GM12878 (cell line): Measurements from ENCODE around the gene CLMP. TPM values are rescaled to one million over a fixed set of nuclear protein-coding genes. Genes with fewer than 3 reads are reported as not detected.

Experiments used
- ATAC-seq: fragments of 200-7000 bp; cut with Tn5 transposase; 3 replicates; pipeline ENCODE4 v1.9.1; 2020; ENCODE audit warnings: mild to moderate bottlenecking, moderate library complexity
- BruUV-seq: library from RNA; stranded (reverse); fragments of 400-500 nt; replicated peaks from 2 replicates; lab custom pipeline; 2021; lab: Mats Ljungman, UMichigan
- CTCF ChIA-PET: fragments of 300-600 bp; sonication (Branson Sonifier 250); formaldehyde crosslinking; extraction: SDS; loops from one replicate; lab custom pipeline; 2021; ENCODE audit warnings: inconsistent platforms; lab: Yijun Ruan, JAX
- POLR2A ChIA-PET: fragments of 350-600 bp; formaldehyde crosslinking; extraction: SDS; loops from one replicate; lab custom pipeline; 2021; ENCODE audit warnings: inconsistent platforms; lab: Charles Lee
- RAD21 ChIA-PET: fragments of 300-600 bp; sonication (Branson Sonifier 250); formaldehyde crosslinking; loops from one replicate; lab custom pipeline; 2023; ENCODE audit warnings: antibody characterized with exemption; ENCODE audit not compliant: unreplicated experiment; lab: Charles Lee
- SMC1A ChIA-PET: fragments of 300-600 bp; sonication (Branson Sonifier 250); formaldehyde crosslinking; loops from one replicate; lab custom pipeline; 2023; ENCODE audit not compliant: unreplicated experiment, uncharacterized antibody; lab: Charles Lee
- DNase-seq: peaks from one replicate; pipeline ENCODE4 v3.0.0-alpha.2; 2011; ENCODE audit warnings: low read depth, low spot score
- FAIRE-seq: peaks from 3 replicates; lab custom pipeline; 2011; peaks lifted over from hg19 to GRCh38; lab: Jason Lieb, UNC
- H2AFZ ChIP-seq: 2 replicates; pipeline ENCODE4 v1.6.0; 2011; ENCODE audit warnings: low read depth, low read length, control low read depth; ENCODE audit not compliant: control insufficient read depth
- H3K27ac ChIP-seq: 2 replicates; pipeline ENCODE4 v1.5.1; 2011; ENCODE audit warnings: control low read depth; ENCODE audit not compliant: control insufficient read depth, insufficient read depth
- H3K27me3 ChIP-seq, 2 experiments: replicated peaks in 1 of 2; 2 replicates each; pipeline versions ENCODE4 v1.6.0 to v1.6.1; 2011; ENCODE audit warnings: low read length in 1 of 2; ENCODE audit not compliant: control insufficient read depth in 2 of 2, insufficient read depth in 2 of 2
- H3K36me3 ChIP-seq, 2 experiments: 2 replicates each; pipeline ENCODE4 v1.5.1; 2011; ENCODE audit warnings: low read length in 1 of 2; ENCODE audit not compliant: control insufficient read depth in 2 of 2, insufficient read depth in 2 of 2
- H3K4me1 ChIP-seq: 2 replicates; pipeline ENCODE4 v1.6.1; 2011; ENCODE audit warnings: mild to moderate bottlenecking, low read length, moderate library complexity, mixed read lengths; ENCODE audit not compliant: control insufficient read depth, insufficient read depth
- H3K4me2 ChIP-seq: 2 replicates; pipeline ENCODE4 v1.6.0; 2011; ENCODE audit warnings: control low read depth; ENCODE audit not compliant: control insufficient read depth, insufficient read depth
- H3K4me3 ChIP-seq: fragments of 200-600 bp; sonication (generic); 2 replicates; pipeline ENCODE4 v1.5.1; 2016
- H3K79me2 ChIP-seq: 2 replicates; pipeline ENCODE4 v1.6.0; 2011; ENCODE audit warnings: low read length; ENCODE audit not compliant: control insufficient read depth, insufficient read depth
- H3K9ac ChIP-seq: 2 replicates; pipeline ENCODE4 v1.8.0; 2011; ENCODE audit warnings: low read length, control low read depth, mixed read lengths; ENCODE audit not compliant: control insufficient read depth, insufficient read depth
- H3K9me3 ChIP-seq: replicated peaks from 3 replicates; pipeline ENCODE4 v1.5.1; 2011; ENCODE audit warnings: mild to moderate bottlenecking, low read length; ENCODE audit not compliant: control insufficient read depth, insufficient read depth
- H4K20me1 ChIP-seq: 2 replicates; pipeline ENCODE4 v1.6.0; 2011; ENCODE audit not compliant: control insufficient read depth, insufficient read depth
- ESRRA ChIP-seq: IDR thresholded peaks from 2 replicates; pipeline ENCODE4 v1.6.1; 2012; ENCODE audit warnings: mild to moderate bottlenecking, low read length, improper control_type of control experiment
- FOXM1 ChIP-seq: IDR thresholded peaks from 2 replicates; pipeline ENCODE4 v1.6.1; 2012; ENCODE audit warnings: low read depth, mild to moderate bottlenecking, inconsistent platforms, low read length, moderate library complexity
- JUND ChIP-seq: IDR thresholded peaks from 2 replicates; pipeline ENCODE4 v1.6.1; 2012; ENCODE audit warnings: low read depth, mild to moderate bottlenecking, low read length, improper control_type of control experiment, moderate library complexity
- LARP7 ChIP-seq: fragments of 450-650 bp; IDR thresholded peaks from 2 replicates; pipeline ENCODE4 v1.6.1; 2017; ENCODE audit warnings: mild to moderate bottlenecking
- POU2F2 ChIP-seq: IDR thresholded peaks from 3 replicates; pipeline ENCODE4 v1.6.1; 2011; ENCODE audit warnings: low read depth, mild to moderate bottlenecking, low read length, borderline replicate concordance
- USF2 ChIP-seq: IDR thresholded peaks from 2 replicates; pipeline ENCODE4 v1.6.1; 2011; ENCODE audit warnings: low read depth, low read length, improper control_type of control experiment, borderline replicate concordance
- whole genome bisulfite sequencing: methylation state at CpG from one replicate; pipeline ENCODE4 v1.1.6; 2016; ENCODE audit warnings: low lambda C conversion rate; ENCODE audit not compliant: insufficient replicate concordance, insufficient coverage; ENCODE audit errors: missing lambda C conversion rate; 5-methylcytosine and 5-hydroxymethylcytosine counted together
- in situ Hi-C: fragments of 300-500 bp; cut with MboI; formaldehyde crosslinking; loops from 9 replicates; pipeline ENCODE4 v1.14.3; 2018; ENCODE audit warnings: mixed read lengths
- intact Hi-C: fragments of 100-400 bp; cut with micrococcal nuclease; formaldehyde crosslinking; loops from one replicate; pipeline ENCODE4 v1.14.2; 2022; ENCODE audit not compliant: unreplicated experiment
- polyA plus RNA-seq, 11 experiments: library from polyadenylated mRNA; depleted of rRNA in 4 of 11; unstranded in 6 of 11; stranded (reverse) in 5 of 11; fragments of >200 nt; fragmentation: Nextera tagmentation in 4 of 11; fragmentation: Illumina TruSeq in 1 of 11; extraction: Ambion mirVana in 4 of 11; extraction: Trizol in 1 of 11; gene quantifications; 1 replicate in 1 of 11; 2 replicates in 10 of 11; pipeline versions ENCODE4 v1.2.1 to v1.2.3, GENCODE V29; 2011 to 2016; ENCODE audit warnings: inconsistent platforms in 2 of 11, missing spikeins in 2 of 11, low read depth in 1 of 11
- total RNA-seq, 4 experiments: library from RNA; depleted of rRNA in 3 of 4; stranded (reverse); fragments of >200 nt in 3 of 4; fragmentation: Illumina TruSeq in 1 of 4; extraction: Trizol in 1 of 4; gene quantifications; 2 replicates each; pipeline versions ENCODE4 v1.2.1 to v1.2.3, GENCODE V29; 2013 to 2021

Gene CLMP
- total and polyA plus RNA-seq, 10 of the 15 experiments (the other 5 are each of a cell fraction or from before 2014, with no cell fraction given): 0.01 to 0.71 (median 0.20) TPM; not detected in 4

DNA sequence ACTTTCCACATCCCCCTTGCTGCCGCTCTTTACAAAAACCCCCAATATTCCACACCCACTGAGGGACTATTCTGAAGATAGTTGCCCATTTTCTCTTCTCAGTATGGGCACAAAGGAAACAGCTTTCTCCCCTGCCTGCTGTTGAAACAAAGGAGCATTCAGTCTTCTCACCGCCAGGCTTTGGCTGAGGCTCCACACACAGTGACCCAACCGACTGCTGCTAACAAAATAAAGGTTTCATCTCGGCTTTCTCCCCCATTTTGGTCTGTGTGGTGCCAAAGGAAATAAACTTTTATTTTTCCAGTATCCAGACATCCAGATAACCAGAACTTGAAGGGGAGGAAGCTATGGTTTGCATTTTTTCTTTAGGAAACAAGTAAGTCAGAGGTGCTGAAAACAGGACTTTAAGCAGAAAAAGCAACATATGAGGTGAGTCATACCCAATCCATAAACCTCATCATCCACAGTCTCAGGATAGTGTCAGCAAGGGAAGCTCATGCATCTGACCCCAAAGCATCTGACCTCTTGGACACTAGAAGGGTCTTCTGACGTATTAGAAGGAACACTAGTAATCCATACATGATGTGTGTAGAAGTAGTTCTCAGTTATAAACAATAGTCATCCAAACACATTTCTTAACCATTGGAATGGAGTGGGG is 6.4 kb downstream of the CLMP start:
- FAIRE-seq: no peak
- CTCF ChIA-PET: interaction anchor here (0.7 to 1.5 kb wide), 2 partner anchors 26 to 73 kb away, joined by 3 to 5 read pairs; no protein-coding TSS in a partner anchor
- SMC1A ChIA-PET: interaction anchor here (1.1 to 2.1 kb wide), 2 partner anchors 10 to 58 kb away, joined by 3 to 5 read pairs; no protein-coding TSS in a partner anchor
- TF ChIP-seq FOXM1: no peak
- TF ChIP-seq USF2: no peak
- no peak for TF ChIP-seq LARP7
- no peak for TF ChIP-seq ESRRA
- TF ChIP-seq POU2F2: no peak
- TF ChIP-seq JUND: no peak
- intact Hi-C loops (no loop called here), in situ Hi-C loops (no loop called here)
- BruUV-seq: no TSS peak
- DNase-seq: no peak
- H2AFZ ChIP-seq: no peak overlapping the region
- no peak overlapping the region for H3K27ac ChIP-seq
- WGBS: 13% methylated on average over 5 of the region's 5 CpGs
- RAD21 ChIA-PET: no interaction called here
- ATAC-seq: no peak
- H4K20me1 ChIP-seq: no peaks in the 10 kb centered on the region
- H3K27me3 ChIP-seq: peaks cover 7 to 9% of the 10 kb centered on the region in 2 experiments
- no peaks in the 10 kb centered on the region for H3K79me2 ChIP-seq
- H3K36me3 ChIP-seq: no peaks in the 10 kb centered on the region
- H3K4me3 ChIP-seq: no peak overlapping the region
- no peak overlapping the region for H3K9ac ChIP-seq
- H3K9me3 ChIP-seq: no peaks in the 10 kb centered on the region; the same call in 2 of the 3 replicates
- H3K4me2 ChIP-seq: no peak overlapping the region
- no peaks in the 10 kb centered on the region for H3K4me1 ChIP-seq
- POLR2A ChIA-PET: no interaction called here
